ENCODE data around the gene SDSL.

DNA sequence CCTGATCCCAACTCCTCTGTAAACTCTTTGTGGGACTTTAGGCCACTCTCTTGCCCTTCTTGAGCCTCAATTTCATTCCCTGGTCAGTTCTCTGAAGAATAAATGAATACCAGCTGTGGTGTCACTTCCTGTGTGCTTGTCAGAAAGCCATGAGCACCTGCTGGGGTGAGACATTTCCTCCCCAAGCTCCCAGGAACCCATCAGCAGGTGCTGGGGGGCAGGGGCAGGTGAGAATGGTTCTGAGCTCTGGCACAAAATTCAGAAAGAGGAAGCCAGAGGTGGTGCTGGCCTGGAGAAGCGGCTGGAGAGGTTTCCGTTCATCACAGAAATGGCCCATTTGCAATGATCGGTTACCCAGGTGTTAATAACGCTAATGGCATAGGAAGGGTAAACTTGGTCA, 34.6 kb downstream of the SDSL start:
- TF ChIP-seq POLR2AphosphoS5 (IDR thresholded peaks at IDR 0.05), result no peak
- TF ChIP-seq POLR2A (IDR thresholded peaks at IDR 0.05; ENCODE audit: low read depth), result no peak
- TF ChIP-seq, protein P1, sequence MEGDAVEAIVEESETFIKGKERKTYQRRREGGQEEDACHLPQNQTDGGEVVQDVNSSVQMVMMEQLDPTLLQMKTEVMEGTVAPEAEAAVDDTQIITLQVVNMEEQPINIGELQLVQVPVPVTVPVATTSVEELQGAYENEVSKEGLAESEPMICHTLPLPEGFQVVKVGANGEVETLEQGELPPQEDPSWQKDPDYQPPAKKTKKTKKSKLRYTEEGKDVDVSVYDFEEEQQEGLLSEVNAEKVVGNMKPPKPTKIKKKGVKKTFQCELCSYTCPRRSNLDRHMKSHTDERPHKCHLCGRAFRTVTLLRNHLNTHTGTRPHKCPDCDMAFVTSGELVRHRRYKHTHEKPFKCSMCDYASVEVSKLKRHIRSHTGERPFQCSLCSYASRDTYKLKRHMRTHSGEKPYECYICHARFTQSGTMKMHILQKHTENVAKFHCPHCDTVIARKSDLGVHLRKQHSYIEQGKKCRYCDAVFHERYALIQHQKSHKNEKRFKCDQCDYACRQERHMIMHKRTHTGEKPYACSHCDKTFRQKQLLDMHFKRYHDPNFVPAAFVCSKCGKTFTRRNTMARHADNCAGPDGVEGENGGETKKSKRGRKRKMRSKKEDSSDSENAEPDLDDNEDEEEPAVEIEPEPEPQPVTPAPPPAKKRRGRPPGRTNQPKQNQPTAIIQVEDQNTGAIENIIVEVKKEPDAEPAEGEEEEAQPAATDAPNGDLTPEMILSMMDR (IDR thresholded peaks at IDR 0.05), result no peak
